ENCODE measurements around the gene ARHGEF28. TPM values are rescaled to one million over a fixed set of nuclear protein-coding genes. Genes with fewer than 3 reads are reported as not detected.
A peak's percentile ranks its signal among the peaks of the same experiment; 100 is the strongest.

Gene ARHGEF28
- polyA plus RNA-seq, 3 donors: not detected

- H3K4me1 ChIP-seq (ENCODE audit: control insufficient read depth in 1 of 2, insufficient read depth in 2 of 2, low read length in 2 of 2): peaks cover 17 to 35% of the 10 kb centered on the region in 2 donors
- TF ChIP-seq, protein P1, sequence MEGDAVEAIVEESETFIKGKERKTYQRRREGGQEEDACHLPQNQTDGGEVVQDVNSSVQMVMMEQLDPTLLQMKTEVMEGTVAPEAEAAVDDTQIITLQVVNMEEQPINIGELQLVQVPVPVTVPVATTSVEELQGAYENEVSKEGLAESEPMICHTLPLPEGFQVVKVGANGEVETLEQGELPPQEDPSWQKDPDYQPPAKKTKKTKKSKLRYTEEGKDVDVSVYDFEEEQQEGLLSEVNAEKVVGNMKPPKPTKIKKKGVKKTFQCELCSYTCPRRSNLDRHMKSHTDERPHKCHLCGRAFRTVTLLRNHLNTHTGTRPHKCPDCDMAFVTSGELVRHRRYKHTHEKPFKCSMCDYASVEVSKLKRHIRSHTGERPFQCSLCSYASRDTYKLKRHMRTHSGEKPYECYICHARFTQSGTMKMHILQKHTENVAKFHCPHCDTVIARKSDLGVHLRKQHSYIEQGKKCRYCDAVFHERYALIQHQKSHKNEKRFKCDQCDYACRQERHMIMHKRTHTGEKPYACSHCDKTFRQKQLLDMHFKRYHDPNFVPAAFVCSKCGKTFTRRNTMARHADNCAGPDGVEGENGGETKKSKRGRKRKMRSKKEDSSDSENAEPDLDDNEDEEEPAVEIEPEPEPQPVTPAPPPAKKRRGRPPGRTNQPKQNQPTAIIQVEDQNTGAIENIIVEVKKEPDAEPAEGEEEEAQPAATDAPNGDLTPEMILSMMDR (IDR thresholded peaks at IDR 0.05): no peak
- no peaks in the 10 kb centered on the region for H3K36me3 Mint-ChIP-seq
- no peaks in the 10 kb centered on the region for H3K27me3 ChIP-seq (ENCODE audit: control insufficient read depth in 2 of 2, insufficient read depth in 2 of 2, low read length in 2 of 2)
- H3K4me1 Mint-ChIP-seq: peaks cover 41% of the 10 kb centered on the region
- H3K27ac Mint-ChIP-seq: no peak overlapping the region
- H3K4me2 ChIP-seq (replicated peaks; ENCODE audit: extremely low read depth, low read length, poor library complexity, severe bottlenecking): no peak overlapping the region
- no peak overlapping the region for H3K9ac ChIP-seq (ENCODE audit: insufficient read depth, low read length, poor library complexity, severe bottlenecking)
- no peak overlapping the region for H3K27ac ChIP-seq (ENCODE audit: low read depth in 1 of 2, low read length in 2 of 2)
- H3K79me2 ChIP-seq (ENCODE audit: insufficient read depth, low read length): no peaks in the 10 kb centered on the region
- 98% methylated on average over 4 of the region's 5 CpGs for WGBS (ENCODE audit: insufficient coverage)
- no peak for DNase-seq
- intact Hi-C loops (cut with micrococcal nuclease): no loop called here
- no peak overlapping the region for H2AFZ ChIP-seq (ENCODE audit: insufficient read depth, low read depth, low read length, poor library complexity, severe bottlenecking)
- no peaks in the 10 kb centered on the region for H4K20me1 ChIP-seq (ENCODE audit: insufficient read depth, low read length)
- no peak overlapping the region for H3K4me3 Mint-ChIP-seq
- H3K27me3 Mint-ChIP-seq (ENCODE audit: low read depth in 3 of 3): peaks cover 0 to 3% (median 3%) of the 10 kb centered on the region in 3 donors
- peaks cover 0 to 2% (median 0%) of the 10 kb centered on the region in 7 donors for H3K9me3 Mint-ChIP-seq
- H3K36me3 ChIP-seq (replicated peaks in 1 of 2; ENCODE audit: control insufficient read depth in 1 of 2, insufficient read depth in 2 of 2, low read length in 2 of 2): no peaks in the 10 kb centered on the region
- no peak overlapping the region for H3K4me3 ChIP-seq (replicated peaks in 1 of 3; ENCODE audit: low read depth in 2 of 3, low read length in 3 of 3)
- H3K9me3 ChIP-seq (replicated peaks in 1 of 2; ENCODE audit: control insufficient read depth in 1 of 2, insufficient read depth in 1 of 2, low read length in 2 of 2): no peaks in the 10 kb centered on the region
These were observed 271.9 kb downstream of the ARHGEF28 start for GRCh38 chr5:73897893-73898292.

DNA sequence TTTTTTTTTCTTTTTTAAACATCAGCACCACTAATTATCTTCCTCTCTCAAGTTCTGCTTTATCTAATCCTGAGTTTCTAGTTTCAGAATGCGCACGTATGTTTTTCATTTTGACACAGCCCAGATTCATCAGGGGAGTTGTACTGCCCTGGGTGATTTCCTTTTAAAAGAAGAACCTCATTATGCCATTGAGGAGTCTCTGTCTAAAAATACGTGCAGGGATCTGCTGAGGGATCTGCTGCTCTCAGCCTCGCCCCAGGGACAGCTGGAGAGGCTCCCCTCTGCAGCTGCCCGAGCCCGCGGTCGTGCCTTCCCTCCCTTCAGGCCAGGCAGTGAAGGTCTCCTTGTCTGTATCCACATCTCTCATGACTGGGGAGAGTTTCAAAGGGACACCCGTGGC, 273.1 kb downstream of the ARHGEF28 start:
- Histone ChIP-seq H3K4me3 (replicated peaks in 1 of 3; ENCODE audit: low read depth in 2 of 3, low read length in 3 of 3) (no peak overlapping the region), H3K27me3 (ENCODE audit: control insufficient read depth in 2 of 2, insufficient read depth in 2 of 2, low read length in 2 of 2) (no peaks in the 10 kb centered on the region), H2AFZ (ENCODE audit: insufficient read depth, low read depth, low read length, poor library complexity, severe bottlenecking) (peak overlapping the region; percentile 55), H4K20me1 (ENCODE audit: insufficient read depth, low read length) (no peaks in the 10 kb centered on the region), H3K79me2 (ENCODE audit: insufficient read depth, low read length) (no peaks in the 10 kb centered on the region), H3K9me3 (replicated peaks in 1 of 2; ENCODE audit: control insufficient read depth in 1 of 2, insufficient read depth in 1 of 2, low read length in 2 of 2) (no peaks in the 10 kb centered on the region), H3K36me3 (replicated peaks in 1 of 2; ENCODE audit: control insufficient read depth in 1 of 2, insufficient read depth in 2 of 2, low read length in 2 of 2) (no peaks in the 10 kb centered on the region), H3K9ac (ENCODE audit: insufficient read depth, low read length, poor library complexity, severe bottlenecking) (no peak overlapping the region), H3K27ac (ENCODE audit: low read depth in 1 of 2, low read length in 2 of 2) (peak overlapping the region in 1 of 2 donors; percentile 23), H3K4me1 (ENCODE audit: control insufficient read depth in 1 of 2, insufficient read depth in 2 of 2, low read length in 2 of 2) (peaks cover 17 to 35% of the 10 kb centered on the region in 2 donors), H3K4me2 (replicated peaks; ENCODE audit: extremely low read depth, low read length, poor library complexity, severe bottlenecking) (peak overlapping the region; percentile 4)
- peaks cover 41% of the 10 kb centered on the region for H3K4me1 Mint-ChIP-seq
- no peak for DNase-seq
- H3K27me3 Mint-ChIP-seq (ENCODE audit: low read depth in 3 of 3): peaks cover 0 to 3% (median 1%) of the 10 kb centered on the region in 3 donors
- peak overlapping the region in 1 of 2 donors; percentile 58 for H3K4me3 Mint-ChIP-seq
- H3K27ac Mint-ChIP-seq: peak overlapping the region in 3 of 7 donors; percentile 2 to 37 (median 28)
- H3K36me3 Mint-ChIP-seq: no peaks in the 10 kb centered on the region
- 15% methylated on average over 4 of the region's 9 CpGs for WGBS (ENCODE audit: insufficient coverage)
- TF ChIP-seq, protein P1 (IDR thresholded peaks at IDR 0.05): no peak
- intact Hi-C loops (cut with micrococcal nuclease): no loop called here
- H3K9me3 Mint-ChIP-seq: peaks cover 0 to 2% (median 0%) of the 10 kb centered on the region in 7 donors

Measured in CD14-positive monocyte (primary cell).